PC-9 (cell line): ENCODE data around the gene SRBD1.

ENCODE experiments used
- EZH2 ChIP-seq: fragments of 200-600 bp; sonication (generic); IDR thresholded peaks from 2 replicates; pipeline ENCODE4 v1.8.0; 2017; ENCODE audit warnings: antibody characterized with exemption, low read depth
- TF ChIP-seq, protein P1 (sequence below): fragments of 200-600 bp; sonication (generic); conservative IDR thresholded peaks from 2 replicates; pipeline ENCODE4 v1.6.1; 2017; ENCODE audit warnings: mixed run types, antibody characterized with exemption, mild to moderate bottlenecking, moderate library complexity

DNA sequence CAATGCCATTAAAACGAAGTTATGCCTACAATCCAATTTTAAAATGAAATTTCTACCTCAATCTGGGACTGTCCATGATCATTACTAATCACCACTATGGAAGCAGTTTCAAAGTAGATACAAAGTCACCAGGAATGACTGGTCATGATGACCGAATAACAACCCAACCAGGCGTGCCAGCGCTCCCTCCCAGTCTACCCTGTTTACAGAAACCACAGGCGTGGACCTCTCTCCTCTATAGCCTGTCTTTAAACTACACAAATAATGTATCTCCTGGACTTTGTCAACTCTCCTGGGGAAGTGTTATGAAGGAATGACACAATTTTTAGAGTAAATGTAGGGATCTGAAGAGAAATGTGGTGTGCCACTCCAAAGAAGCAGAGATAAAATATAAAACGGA lies 150.2 kb downstream of the SRBD1 start:
- TF ChIP-seq, protein P1, sequence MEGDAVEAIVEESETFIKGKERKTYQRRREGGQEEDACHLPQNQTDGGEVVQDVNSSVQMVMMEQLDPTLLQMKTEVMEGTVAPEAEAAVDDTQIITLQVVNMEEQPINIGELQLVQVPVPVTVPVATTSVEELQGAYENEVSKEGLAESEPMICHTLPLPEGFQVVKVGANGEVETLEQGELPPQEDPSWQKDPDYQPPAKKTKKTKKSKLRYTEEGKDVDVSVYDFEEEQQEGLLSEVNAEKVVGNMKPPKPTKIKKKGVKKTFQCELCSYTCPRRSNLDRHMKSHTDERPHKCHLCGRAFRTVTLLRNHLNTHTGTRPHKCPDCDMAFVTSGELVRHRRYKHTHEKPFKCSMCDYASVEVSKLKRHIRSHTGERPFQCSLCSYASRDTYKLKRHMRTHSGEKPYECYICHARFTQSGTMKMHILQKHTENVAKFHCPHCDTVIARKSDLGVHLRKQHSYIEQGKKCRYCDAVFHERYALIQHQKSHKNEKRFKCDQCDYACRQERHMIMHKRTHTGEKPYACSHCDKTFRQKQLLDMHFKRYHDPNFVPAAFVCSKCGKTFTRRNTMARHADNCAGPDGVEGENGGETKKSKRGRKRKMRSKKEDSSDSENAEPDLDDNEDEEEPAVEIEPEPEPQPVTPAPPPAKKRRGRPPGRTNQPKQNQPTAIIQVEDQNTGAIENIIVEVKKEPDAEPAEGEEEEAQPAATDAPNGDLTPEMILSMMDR: no peak
- TF ChIP-seq EZH2: no peak
